SJCRH30 (cell line): ENCODE results near the gene PABPN1. TPM values are rescaled to one million over a fixed set of nuclear protein-coding genes. Genes with fewer than 3 reads are reported as not detected.

ENCODE experiments used
- DNase-seq, 2 experiments: peaks; one replicate each; pipeline ENCODE4 v3.0.0-alpha.2; 2015 to 2020
- H3K27ac ChIP-seq: fragments of 250-450 bp; sonication (Bioruptor Pico); 2 replicates; pipeline ENCODE4 v1.5.1; 2020; ENCODE audit warnings: mild to moderate bottlenecking, moderate library complexity
- H3K27me3 ChIP-seq: fragments of 250-450 bp; sonication (Bioruptor Pico); 2 replicates; pipeline ENCODE4 v1.5.1; 2020; ENCODE audit warnings: mild to moderate bottlenecking, moderate library complexity
- H3K36me3 ChIP-seq: fragments of 250-450 bp; sonication (Bioruptor Pico); 2 replicates; pipeline ENCODE4 v1.5.1; 2020; ENCODE audit warnings: mild to moderate bottlenecking, moderate library complexity
- H3K4me1 ChIP-seq: fragments of 250-450 bp; sonication (Bioruptor Pico); 2 replicates; pipeline ENCODE4 v1.5.1; 2020; ENCODE audit warnings: mild to moderate bottlenecking, moderate library complexity
- H3K4me3 ChIP-seq: fragments of 250-450 bp; sonication (Bioruptor Pico); 2 replicates; pipeline ENCODE4 v1.5.1; 2020; ENCODE audit warnings: mild to moderate bottlenecking, moderate library complexity
- H3K9me3 ChIP-seq: fragments of 250-450 bp; sonication (Bioruptor Pico); replicated peaks from 2 replicates; pipeline ENCODE4 v1.5.1; 2020; ENCODE audit warnings: mild to moderate bottlenecking, moderate library complexity
- total RNA-seq: library from RNA; depleted of rRNA; stranded (reverse); fragments of >200 nt; shearing (Covaris generic); gene quantifications from 2 replicates; pipeline ENCODE4 v1.2.3, GENCODE V29; 2014

The PABPN1 gene
- total RNA-seq, 1 experiment from 2014 or later, result 141 TPM

DNA sequence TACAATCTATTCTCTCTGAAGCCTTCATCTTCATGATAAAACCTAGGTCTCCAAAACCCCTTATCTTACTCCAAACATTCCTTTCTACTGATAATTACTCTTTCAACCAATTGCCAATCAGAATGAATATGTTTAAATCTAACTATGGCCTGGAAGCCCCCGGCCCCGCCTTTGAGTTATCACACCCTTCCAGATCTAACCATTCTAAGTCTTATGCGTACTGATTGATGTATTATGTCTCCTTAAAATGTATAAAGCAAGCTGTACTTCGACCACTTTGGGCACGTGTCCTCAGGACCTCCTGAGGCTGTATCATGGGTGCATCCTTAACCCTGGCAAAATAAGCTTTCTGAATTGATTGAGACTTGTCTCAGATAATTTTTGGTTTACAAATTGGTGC is 14.4 kb downstream of the PABPN1 start:
- no peak overlapping the region for H3K4me3 ChIP-seq
- DNase-seq, result no peak
- peaks cover 14% of the 10 kb centered on the region for H3K9me3 ChIP-seq
- H3K36me3 ChIP-seq, result no peaks in the 10 kb centered on the region
- 0 out of 2 replicates have a peak, but pooled peaks cover 2% of the 10 kb centered on the region for H3K27me3 ChIP-seq
- no peak overlapping the region for H3K27ac ChIP-seq
- no peaks in the 10 kb centered on the region for H3K4me1 ChIP-seq

DNA sequence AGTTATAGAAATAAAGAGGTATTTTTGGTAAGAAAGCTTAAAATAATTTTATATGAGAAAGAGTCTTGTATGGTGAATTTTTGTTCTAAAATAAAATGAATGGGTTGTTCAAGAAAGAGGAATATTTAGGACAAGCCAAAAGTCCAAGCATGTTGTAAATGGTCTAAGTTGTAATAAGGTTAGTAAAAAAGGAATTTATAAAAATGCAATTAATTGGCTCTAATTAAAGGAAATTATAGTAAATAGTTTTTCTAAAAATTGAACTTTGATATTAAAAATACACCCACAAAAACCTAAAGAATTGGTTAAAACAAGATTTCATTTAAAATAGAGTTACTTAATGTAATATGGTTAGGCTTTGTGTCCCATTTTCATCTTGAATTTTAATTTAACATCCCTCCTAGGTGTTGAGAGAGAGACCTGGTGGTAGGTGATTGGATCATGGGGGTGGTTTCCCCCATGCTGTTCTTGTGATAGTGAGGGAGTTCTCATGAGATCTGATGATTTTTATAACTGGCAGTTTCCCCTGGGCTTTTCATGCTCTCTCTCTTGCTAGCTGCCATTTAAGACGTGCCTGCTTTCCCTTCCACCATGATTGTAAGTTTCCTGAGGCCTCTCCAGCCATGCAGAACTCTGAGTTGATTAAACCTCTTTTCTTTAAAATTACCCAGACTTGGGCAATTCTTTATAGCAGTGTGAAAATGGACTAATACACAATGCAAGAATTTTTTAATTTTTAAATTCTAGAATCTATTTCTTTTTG is 18.4 kb downstream of the PABPN1 start:
- Histone ChIP-seq H3K36me3 (no peaks in the 10 kb centered on the region), H3K9me3 (peaks cover 14% of the 10 kb centered on the region), H3K27ac (no peak overlapping the region), H3K4me1 (no peaks in the 10 kb centered on the region), H3K27me3 (0 out of 2 replicates have a peak, but pooled peaks cover 3% of the 10 kb centered on the region), H3K4me3 (no peak overlapping the region)
- DNase-seq, result no peak

DNA sequence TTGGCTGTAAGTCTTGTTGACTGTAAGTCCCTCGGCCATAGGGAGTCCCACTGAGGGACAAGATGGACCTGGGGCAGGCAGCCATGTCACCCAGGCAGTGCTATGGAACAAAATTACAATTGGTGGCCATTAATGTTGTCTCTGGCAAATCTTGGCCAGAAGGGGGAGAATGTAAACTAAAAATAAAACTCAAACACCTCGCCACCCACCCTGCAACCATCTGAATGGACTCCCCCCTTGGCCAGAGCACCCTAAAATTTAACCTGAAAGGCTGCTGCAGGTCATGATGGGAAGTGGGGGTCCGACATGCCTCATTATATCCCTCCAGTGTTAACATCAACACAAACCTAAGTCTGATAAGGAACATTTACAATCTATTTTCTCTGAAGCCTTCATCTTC is 23.2 kb downstream of the PABPN1 start:
- no peak for DNase-seq
- no peaks in the 10 kb centered on the region for H3K36me3 ChIP-seq
- H3K4me1 ChIP-seq, result no peaks in the 10 kb centered on the region
- H3K27ac ChIP-seq, result no peak overlapping the region
- H3K4me3 ChIP-seq, result no peak overlapping the region
- H3K9me3 ChIP-seq, result peaks cover 4% of the 10 kb centered on the region
- H3K27me3 ChIP-seq, result 0 out of 2 replicates have a peak, but pooled peaks cover 3% of the 10 kb centered on the region

DNA sequence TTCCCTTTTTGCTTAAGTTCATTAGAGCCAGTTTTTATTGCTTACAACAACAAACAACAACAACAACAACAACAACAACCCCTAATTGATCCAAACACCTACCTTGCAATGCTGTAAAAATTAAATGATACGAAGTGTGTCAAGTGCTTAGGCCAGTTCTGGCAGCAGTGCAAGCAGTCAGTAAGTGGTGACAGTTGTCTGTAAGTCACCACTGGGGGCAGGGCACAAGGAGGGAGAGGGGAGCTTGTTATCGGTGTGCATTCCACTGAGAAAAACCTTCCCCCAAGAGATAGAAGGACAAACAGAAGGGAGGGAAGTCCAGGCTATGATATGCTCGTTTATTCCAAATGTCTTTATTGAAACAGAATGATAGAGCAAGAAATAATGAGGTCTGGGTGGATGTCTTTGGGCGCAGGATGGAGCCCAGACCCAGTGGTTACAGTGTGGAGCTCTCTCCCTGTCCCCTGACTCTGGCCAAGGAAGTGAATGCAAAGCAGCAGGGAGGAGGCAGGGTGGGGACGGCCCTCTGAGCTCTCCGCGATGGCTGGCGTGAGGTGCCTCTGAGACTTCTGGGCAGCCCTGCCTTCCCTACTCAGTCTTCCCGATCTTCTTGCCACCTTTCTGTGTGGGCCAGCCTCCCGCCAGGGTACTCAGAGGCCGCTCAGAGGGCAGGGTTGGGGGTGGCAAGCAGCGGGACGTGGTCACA is 24.9 kb downstream of the PABPN1 start:
- Histone ChIP-seq H3K27ac (no peak overlapping the region), H3K27me3 (0 out of 2 replicates have a peak, but pooled peaks cover 3% of the 10 kb centered on the region), H3K4me1 (no peaks in the 10 kb centered on the region), H3K4me3 (no peak overlapping the region), H3K9me3 (no peaks in the 10 kb centered on the region), H3K36me3 (no peaks in the 10 kb centered on the region)
- DNase-seq, result no peak

DNA sequence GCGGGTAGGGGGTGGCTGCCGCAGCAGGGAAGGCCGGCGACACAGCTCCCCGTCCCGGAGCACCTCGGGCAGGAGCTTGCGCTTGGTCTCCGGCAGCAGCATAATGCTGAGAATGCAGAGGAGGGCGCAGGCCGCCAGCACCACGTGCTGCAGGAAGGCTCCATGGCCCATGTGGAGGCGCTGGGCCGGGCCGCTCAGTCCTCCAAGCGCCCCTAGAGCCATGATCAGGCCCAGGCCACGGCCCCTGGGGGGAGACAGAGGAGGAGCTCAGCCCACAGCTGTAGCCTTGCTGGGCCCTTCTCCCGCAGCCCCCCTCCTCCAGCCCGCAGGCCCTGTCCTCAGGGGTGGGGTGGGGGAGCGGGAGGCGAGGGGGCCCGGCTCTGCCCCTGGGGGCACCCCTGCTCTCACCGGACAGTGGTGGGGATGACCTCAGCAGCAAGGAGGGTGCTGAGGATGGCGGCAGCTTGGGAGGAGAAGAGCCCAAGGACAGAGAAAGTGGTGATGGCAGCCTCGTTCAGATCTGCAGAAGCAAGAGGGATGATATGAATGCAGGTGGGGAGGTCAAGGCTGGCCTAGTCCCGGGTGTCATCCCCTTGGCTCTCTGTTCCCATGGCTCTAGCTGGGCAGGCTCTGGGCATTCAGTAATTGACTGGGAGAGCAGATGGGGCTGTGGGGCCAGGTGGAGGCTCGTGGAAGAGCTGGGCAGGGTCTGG is 25.6 kb downstream of the PABPN1 start:
- no peak for DNase-seq
- Histone ChIP-seq H3K4me1 (no peaks in the 10 kb centered on the region), H3K9me3 (no peaks in the 10 kb centered on the region), H3K27me3 (0 out of 2 replicates have a peak, but pooled peaks cover 3% of the 10 kb centered on the region), H3K27ac (no peak overlapping the region), H3K4me3 (no peak overlapping the region), H3K36me3 (no peaks in the 10 kb centered on the region)

DNA sequence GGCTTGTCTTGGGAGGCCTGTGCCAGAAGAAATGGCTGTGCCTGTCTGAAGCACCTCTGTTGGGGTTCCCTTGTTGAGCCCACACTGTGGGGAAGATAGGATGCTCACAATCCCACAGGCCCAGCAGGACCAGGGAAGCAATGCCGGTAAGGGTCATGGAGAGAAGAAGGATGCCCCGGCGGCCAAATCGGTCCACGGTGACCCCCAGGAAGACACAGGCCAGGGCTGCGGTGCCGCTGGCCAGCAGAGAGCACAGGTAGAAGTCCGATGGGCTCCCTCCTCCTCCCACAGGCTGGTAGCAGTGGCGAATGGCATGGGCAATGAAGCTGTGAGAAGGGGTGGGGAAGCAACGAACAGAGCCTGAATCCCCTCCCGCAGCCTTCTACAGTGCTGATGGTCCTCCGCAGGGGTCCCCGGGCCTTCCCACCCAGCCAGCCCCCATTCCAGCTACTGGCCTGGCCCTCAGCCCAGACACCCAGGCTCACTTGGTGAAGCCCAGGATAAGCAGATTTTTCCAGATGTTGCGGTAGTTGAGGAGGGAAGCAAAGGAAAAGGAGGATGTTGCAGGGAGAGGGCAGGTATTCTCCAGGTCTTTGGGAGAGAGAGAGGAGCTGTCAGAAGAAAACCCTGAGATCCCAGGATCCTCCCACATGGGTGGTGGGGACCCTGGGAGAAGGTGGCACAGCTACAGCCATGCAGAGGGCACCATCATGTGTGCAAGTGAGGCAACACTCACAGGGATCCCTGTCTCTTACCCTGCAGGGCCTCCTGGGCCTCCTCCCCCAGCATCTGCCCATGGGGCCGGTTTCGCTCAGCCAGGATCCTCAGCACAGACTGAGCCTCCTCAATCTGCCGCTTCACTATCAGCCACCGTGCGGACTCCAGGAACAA is 26.4 kb downstream of the PABPN1 start:
- 0 out of 2 replicates have a peak, but pooled peaks cover 3% of the 10 kb centered on the region for H3K27me3 ChIP-seq
- DNase-seq, result no peak
- no peaks in the 10 kb centered on the region for H3K36me3 ChIP-seq
- no peak overlapping the region for H3K4me3 ChIP-seq
- H3K4me1 ChIP-seq, result no peaks in the 10 kb centered on the region
- H3K9me3 ChIP-seq, result no peaks in the 10 kb centered on the region
- no peak overlapping the region for H3K27ac ChIP-seq

DNA sequence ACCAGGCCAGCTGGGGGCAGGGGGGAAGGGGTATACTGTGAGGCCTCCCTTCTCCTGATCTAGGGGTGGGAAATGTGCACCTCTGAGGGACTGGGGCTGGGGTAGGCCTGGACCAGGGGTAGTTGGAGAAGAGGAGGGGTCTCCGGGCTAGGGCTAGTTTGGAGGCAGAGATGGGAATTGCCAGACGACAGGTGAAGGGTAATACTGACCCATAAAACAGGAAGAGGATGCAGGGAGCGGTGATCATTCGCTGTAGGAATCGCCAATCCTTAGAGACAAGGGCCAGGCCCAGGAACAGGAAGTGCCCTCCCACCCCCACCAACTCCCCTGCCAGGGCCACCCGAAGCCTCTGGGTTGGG is 27.0 kb downstream of the PABPN1 start:
- Histone ChIP-seq H3K4me1 (0 out of 2 replicates have a peak, but pooled peaks cover 3% of the 10 kb centered on the region), H3K27ac (no peak overlapping the region), H3K27me3 (0 out of 2 replicates have a peak, but pooled peaks cover 3% of the 10 kb centered on the region), H3K36me3 (no peaks in the 10 kb centered on the region), H3K4me3 (no peak overlapping the region), H3K9me3 (no peaks in the 10 kb centered on the region)
- DNase-seq, result no peak

DNA sequence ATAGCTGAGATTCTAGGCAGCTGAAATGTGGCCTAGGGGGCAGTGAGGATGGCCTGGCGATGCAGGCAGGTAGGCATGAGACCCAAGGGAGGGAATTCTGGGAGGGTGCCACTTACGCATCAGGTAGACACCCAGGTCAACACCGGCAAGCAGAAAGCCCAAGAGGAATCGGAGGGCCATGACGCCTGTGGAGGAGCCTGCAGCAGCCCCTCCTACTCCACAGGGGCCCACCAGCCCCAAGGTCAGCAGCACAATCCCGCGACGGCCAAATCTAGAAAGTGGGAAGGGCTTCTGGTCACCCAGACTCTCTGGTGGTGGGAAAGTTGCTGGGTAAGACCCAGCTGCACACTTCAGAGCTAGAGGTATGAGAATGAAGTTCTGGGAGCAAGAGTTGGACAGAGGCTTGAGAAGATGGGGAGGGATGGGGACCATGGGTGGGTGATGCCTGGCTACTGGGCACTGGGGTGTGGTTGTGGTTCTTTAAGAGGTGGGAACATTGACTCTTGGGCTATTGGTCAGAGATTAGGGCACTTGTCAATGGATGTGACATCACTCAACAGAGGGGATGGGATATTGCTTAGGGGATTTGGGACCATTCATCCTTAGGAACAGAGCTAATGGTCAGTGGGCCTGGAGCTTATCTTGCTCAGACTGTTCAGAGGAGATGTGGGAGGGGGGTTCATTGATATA is 28.0 kb downstream of the PABPN1 start:
- Histone ChIP-seq H3K4me1 (0 out of 2 replicates have a peak, but pooled peaks cover 3% of the 10 kb centered on the region), H3K9me3 (no peaks in the 10 kb centered on the region), H3K36me3 (no peaks in the 10 kb centered on the region), H3K4me3 (no peak overlapping the region), H3K27ac (no peak overlapping the region), H3K27me3 (0 out of 2 replicates have a peak, but pooled peaks cover 2% of the 10 kb centered on the region)
- DNase-seq, result no peak

DNA sequence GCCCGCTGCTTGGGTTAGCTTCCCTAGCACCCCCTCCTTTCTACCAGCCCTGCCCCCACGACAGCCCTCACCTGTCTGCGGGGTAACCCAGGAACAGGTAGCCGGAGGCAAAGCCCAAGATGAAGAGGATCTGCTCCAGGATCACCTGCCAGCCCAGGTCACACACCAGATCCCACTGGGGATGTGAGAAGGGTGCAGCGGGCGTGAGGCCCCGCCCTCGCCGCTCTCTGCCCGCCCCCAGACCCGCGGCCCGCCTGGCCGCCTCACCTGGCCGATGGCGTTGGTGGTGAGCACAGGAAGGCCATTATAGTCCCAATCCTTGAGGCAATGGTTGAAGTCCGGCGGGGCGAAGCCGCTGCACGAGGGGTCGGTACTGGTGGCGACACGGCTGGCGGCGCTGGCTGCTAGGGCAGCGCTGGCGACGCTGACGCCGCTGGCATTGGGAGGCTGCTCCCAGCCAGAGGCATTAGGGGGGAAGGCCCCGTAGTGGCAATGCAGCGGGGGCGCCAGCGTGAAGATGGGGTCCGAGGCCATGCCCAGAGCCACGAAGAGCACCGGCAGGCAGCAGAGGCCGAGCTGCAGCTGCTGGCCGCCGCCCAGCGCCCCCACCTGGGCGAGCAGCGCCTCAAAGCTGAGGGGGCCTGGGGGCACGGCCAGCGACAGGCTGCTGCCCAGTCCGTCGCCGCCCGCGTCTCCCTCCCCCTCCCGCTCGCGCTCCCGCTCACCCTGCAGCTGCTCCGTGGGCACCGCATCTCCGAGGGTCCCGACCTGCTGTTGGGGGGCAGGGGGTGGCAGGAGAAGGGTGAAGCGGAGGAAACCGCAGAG is 30.6 kb downstream of the PABPN1 start:
- peak in 1 of 2 experiments; percentile 29 for DNase-seq
- H3K9me3 ChIP-seq, result no peaks in the 10 kb centered on the region
- H3K36me3 ChIP-seq, result no peaks in the 10 kb centered on the region; the same call in 1 of the 2 replicates
- no peak overlapping the region for H3K27ac ChIP-seq
- peak overlapping the region; percentile 58 for H3K4me3 ChIP-seq
- 0 out of 2 replicates have a peak, but pooled peaks cover 3% of the 10 kb centered on the region for H3K4me1 ChIP-seq
- H3K27me3 ChIP-seq, result no peaks in the 10 kb centered on the region

DNA sequence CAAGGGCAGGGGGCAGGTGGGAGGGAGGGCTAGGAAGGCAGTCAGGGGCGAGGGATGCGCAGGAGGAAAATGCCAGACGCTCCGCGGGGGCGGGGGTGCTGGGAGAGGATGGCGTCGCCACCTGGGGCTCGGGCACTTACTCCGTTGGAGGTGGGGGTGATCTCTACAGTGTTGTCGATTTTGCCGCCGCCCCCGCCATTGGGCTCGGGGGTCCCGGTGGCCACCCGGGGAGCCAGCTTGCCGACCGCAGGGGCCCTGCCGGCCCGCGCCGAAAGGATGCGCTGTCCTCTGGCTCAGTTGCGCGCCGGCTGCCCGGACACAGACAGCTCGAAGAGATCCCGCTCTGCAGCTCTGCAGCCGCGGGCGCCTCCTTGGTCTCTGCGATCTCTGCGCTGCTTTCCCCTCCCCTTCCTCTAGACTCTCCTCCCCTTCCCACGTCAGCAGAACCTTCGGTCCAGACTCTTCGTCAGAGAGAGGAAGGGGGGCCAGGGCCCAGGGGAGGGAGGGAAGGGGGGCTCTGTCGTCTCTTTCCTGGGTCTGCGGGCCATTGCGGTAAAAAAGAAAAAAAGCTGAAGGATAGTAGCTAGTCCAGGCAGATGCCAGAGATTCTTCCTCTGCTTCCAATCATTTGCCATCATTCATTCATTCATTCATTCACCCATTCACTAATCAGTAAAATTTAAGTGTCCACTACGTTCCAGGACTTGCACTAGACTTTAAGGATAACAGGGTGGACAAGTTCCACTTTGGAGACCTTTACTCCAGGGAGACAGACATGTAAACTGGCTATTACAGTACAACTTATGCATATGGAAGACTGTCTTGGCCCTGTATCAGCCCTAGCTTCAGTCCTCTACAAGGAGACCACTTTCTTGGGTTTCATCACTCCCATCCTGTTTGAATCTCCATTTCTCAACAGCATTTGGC is 31.5 kb downstream of the PABPN1 start, which contains the start of gene SLC22A17:
SLC22A17 (minus strand) TSS at position 382 of the 927 bp plus-strand sequence.
- Histone ChIP-seq H3K27me3 (no peaks in the 10 kb centered on the region), H3K27ac (no peak within 1 kb of the TSS)
- DNase-seq, result peak; percentile 70 to 77

DNA sequence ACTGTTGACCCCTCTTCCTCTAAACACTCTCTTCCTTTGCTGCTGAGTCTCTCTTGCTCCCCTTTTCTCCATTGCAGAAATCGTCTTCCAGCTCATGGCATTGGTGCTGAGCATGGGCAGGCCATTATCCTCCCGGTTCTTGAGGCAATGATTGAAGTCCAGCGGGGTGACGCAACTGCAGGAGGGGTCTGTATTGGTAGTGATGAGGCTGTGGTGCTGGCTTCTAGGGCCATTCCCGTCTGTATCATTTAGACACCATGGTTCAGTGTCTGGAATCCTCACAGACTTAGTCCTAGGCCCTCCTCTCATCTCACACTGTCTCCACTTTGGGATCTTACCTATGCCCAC is 32.1 kb downstream of the PABPN1 start:
- no peak overlapping the region for H3K27ac ChIP-seq
- H3K4me3 ChIP-seq, result no peak overlapping the region; the same call in 1 of the 2 replicates
- H3K36me3 ChIP-seq, result peaks cover 2% of the 10 kb centered on the region
- H3K27me3 ChIP-seq, result no peaks in the 10 kb centered on the region
- H3K9me3 ChIP-seq, result no peaks in the 10 kb centered on the region
- DNase-seq, result peak in 1 of 2 experiments; percentile 15
- 0 out of 2 replicates have a peak, but pooled peaks cover 3% of the 10 kb centered on the region for H3K4me1 ChIP-seq

More for the DNA sequence above, 31.5 kb downstream of the PABPN1 start, which contains the start of gene SLC22A17:
- Histone ChIP-seq H3K9me3 (no peaks in the 10 kb centered on the region), H3K36me3 (no peaks in the 10 kb centered on the region; the same call in 1 of the 2 replicates), H3K4me1 (0 out of 2 replicates have a peak, but pooled peaks cover 3% of the 10 kb centered on the region), H3K4me3 (peak within 1 kb of the TSS; percentile 58)

DNA sequence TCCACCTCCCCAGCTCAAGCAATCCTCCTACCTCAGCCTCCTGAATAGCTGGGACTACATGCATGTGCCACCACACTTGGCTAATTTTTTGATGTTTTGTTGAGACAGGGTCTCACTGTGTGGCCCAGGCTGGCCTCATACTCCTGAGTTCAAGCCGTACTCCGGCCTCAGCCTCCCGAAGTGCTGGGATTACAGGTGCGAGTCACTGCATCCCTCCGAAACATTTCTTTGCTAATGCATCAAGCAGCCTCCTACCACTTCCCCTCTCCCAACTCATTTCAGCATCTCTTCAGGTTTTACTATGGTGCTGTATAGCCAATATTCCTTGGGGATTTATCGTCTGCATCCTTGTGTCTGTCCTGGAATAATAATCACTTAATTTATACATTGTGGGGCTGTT is 33.7 kb downstream of the PABPN1 start:
- 0 out of 2 replicates have a peak, but pooled peaks cover 3% of the 10 kb centered on the region for H3K4me1 ChIP-seq

More for the DNA sequence above, 33.7 kb downstream of the PABPN1 start:
- no peaks in the 10 kb centered on the region for H3K9me3 ChIP-seq
- H3K36me3 ChIP-seq, result peaks cover 2% of the 10 kb centered on the region
- DNase-seq, result no peak
- no peaks in the 10 kb centered on the region for H3K27me3 ChIP-seq
- H3K27ac ChIP-seq, result no peak overlapping the region
- H3K4me3 ChIP-seq, result no peak overlapping the region
